HG03442 (cell line): Measurements from ENCODE around the gene APOBEC3H.
"Not testable (repeated sequence)": the region's sequence is repeated elsewhere in the genome, so short reads cannot be mapped to it uniquely, and the experiment has no call there.

Experiments
- ATAC-seq: cut with Tn5 transposase; IDR thresholded peaks from one replicate; pipeline ENCODE4 v1.9.1; 2021; ENCODE audit warnings: mild to moderate bottlenecking, moderate library complexity; ENCODE audit not compliant: unreplicated experiment

The APOBEC3H gene

GRCh38 chr22:39097098-39098020 is at the start of gene APOBEC3H:
Gene APOBEC3H (plus strand): TSS chr22:39097244. CDS start chr22:39100279, 3,035 bp downstream.
- no peak for ATAC-seq

- ATAC-seq = not testable (repeated sequence)
These were observed 47.6 kb upstream of the APOBEC3H start for GRCh38 chr22:39049486-39049885.

GRCh38 chr22:39051844-39052495 is 45.1 kb upstream of the APOBEC3H start:
- not testable (repeated sequence) for ATAC-seq

- no peak for ATAC-seq
These were observed 41.4 kb upstream of the APOBEC3H start for GRCh38 chr22:39055658-39056057.

- ATAC-seq = not testable (repeated sequence)
These were observed 35.8 kb upstream of the APOBEC3H start for GRCh38 chr22:39061290-39061689.

- ATAC-seq = not testable (repeated sequence)
These were observed 35.1 kb upstream of the APOBEC3H start for GRCh38 chr22:39061951-39062350.

- not testable (repeated sequence) for ATAC-seq
These were observed 33.1 kb upstream of the APOBEC3H start for GRCh38 chr22:39063904-39064303.

GRCh38 chr22:39066442-39067276 is 30.4 kb upstream of the APOBEC3H start:
- ATAC-seq = peak; percentile 48

GRCh38 chr22:39068033-39068785 is 28.8 kb upstream of the APOBEC3H start:
- ATAC-seq = no peak

- ATAC-seq = no peak
These were observed 26.9 kb upstream of the APOBEC3H start for GRCh38 chr22:39070186-39070585.

GRCh38 chr22:39072581-39072981 is 24.5 kb upstream of the APOBEC3H start:
- not testable (repeated sequence) for ATAC-seq

GRCh38 chr22:39073981-39074380 is 23.1 kb upstream of the APOBEC3H start:
- no peak for ATAC-seq

GRCh38 chr22:39076155-39077025 is 20.7 kb upstream of the APOBEC3H start:
- not testable (repeated sequence) for ATAC-seq

GRCh38 chr22:39077026-39077840 is 19.8 kb upstream of the APOBEC3H start, which contains the start of gene APOBEC3G:
Gene APOBEC3G (plus strand): TSS chr22:39077275. CDS start chr22:39077362, 87 bp downstream.
- ATAC-seq = peak; percentile 56

GRCh38 chr22:39077912-39078311 is 19.1 kb upstream of the APOBEC3H start:
- ATAC-seq = not testable (repeated sequence)

GRCh38 chr22:39078329-39078728 is 18.7 kb upstream of the APOBEC3H start:
- ATAC-seq = no peak

- ATAC-seq = not testable (repeated sequence)
These were observed 17.9 kb upstream of the APOBEC3H start for GRCh38 chr22:39079054-39079637.
